Measurements from ENCODE around the gene UBE2Q1. TPM values are rescaled to one million over a fixed set of nuclear protein-coding genes. Genes with fewer than 3 reads are reported as not detected.

The UBE2Q1 gene
- total and polyA plus RNA-seq, 2 of the 8 experiments (the other 6 are each of a cell fraction or from before 2014, with no cell fraction given) = 13.2 to 95.8 TPM

DNA sequence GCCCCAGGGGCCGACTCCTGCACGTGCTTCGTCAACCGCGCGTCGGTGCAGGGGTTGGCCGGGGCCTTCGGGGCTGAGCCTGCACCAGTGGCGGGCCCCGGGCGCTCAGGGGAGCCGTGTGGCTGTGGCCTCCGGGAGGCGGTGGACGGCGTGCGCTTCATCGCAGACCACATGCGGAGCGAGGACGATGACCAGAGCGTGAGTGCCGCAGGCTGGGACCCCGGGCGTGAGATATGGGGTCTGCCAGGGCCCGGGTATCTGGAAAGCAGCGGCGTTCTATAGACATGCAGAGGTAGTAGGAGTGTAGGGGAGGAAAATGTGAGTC, 13.5 kb upstream of the UBE2Q1 start:
- no peaks in the 10 kb centered on the region for H3K79me2 ChIP-seq (ENCODE audit: control insufficient read depth in 1 of 2, insufficient read depth in 2 of 2, low read length in 2 of 2)
- no peak overlapping the region for H2BK120ac ChIP-seq (replicated peaks; ENCODE audit: low read depth, low read length)
- H3K4me2 ChIP-seq (ENCODE audit: insufficient read depth in 1 of 2, low read depth in 2 of 2, low read length in 2 of 2) = no peak overlapping the region
- H3K79me1 ChIP-seq (ENCODE audit: low read depth, low read length) = no peaks in the 10 kb centered on the region
- H4K20me1 ChIP-seq (replicated peaks in 1 of 2; ENCODE audit: control insufficient read depth in 1 of 2, insufficient read depth in 2 of 2, low read length in 2 of 2) = peaks cover 0 to 13% of the 10 kb centered on the region in 2 experiments
- no peak overlapping the region for H3K23ac ChIP-seq (ENCODE audit: insufficient read length)
- no peak overlapping the region for H3K4ac ChIP-seq (replicated peaks; ENCODE audit: insufficient read length, low read depth, low read length)
- H3K56ac ChIP-seq (replicated peaks; ENCODE audit: insufficient read length, low read depth, low read length) = no peak overlapping the region
- POLR2A ChIA-PET (ENCODE audit: partially characterized antibody) = interaction anchor here (1.1 to 5.0 kb wide), 2 partner anchors 18 to 34 kb away, joined by 3 to 23 read pairs; no protein-coding TSS in a partner anchor
- no peak overlapping the region for H3K27ac ChIP-seq (ENCODE audit: low read depth, low read length)
- H3K18ac ChIP-seq (ENCODE audit: extremely low read depth, low read length) = no peak overlapping the region
- H4K8ac ChIP-seq (ENCODE audit: extremely low read depth, insufficient read depth, low read length) = no peak overlapping the region
- no peak overlapping the region for H2AK5ac ChIP-seq (ENCODE audit: low read depth, low read length)
- H2BK15ac ChIP-seq (ENCODE audit: low read length) = no peak overlapping the region
- H3K4me3 ChIP-seq (ENCODE audit: extremely low read depth in 1 of 4, insufficient read depth in 2 of 4, low read depth in 3 of 4, low read length in 4 of 4) = no peak overlapping the region
- H4K91ac ChIP-seq (replicated peaks; ENCODE audit: insufficient read length, low read length) = no peak overlapping the region
- H3K9me3 ChIP-seq (ENCODE audit: insufficient read depth in 2 of 2, low read depth in 1 of 2, low read length in 1 of 2) = no peaks in the 10 kb centered on the region
- H3K9ac ChIP-seq (replicated peaks in 1 of 4; ENCODE audit: extremely low read depth in 1 of 4, low read depth in 3 of 4, low read length in 3 of 4) = no peak overlapping the region
- no peak overlapping the region for H4K5ac ChIP-seq (ENCODE audit: insufficient read length, low read depth, low read length)
- no peak overlapping the region for H3K14ac ChIP-seq (ENCODE audit: insufficient read length)
- no peak overlapping the region for H2AFZ ChIP-seq (ENCODE audit: low read length)
- H2BK12ac ChIP-seq (ENCODE audit: low read depth, low read length) = no peak overlapping the region
- no peak overlapping the region for H2BK20ac ChIP-seq (ENCODE audit: low read length)
- H3K4me1 ChIP-seq (replicated peaks in 1 of 4; ENCODE audit: control insufficient read depth in 3 of 4, insufficient read depth in 4 of 4, low read length in 3 of 4) = peaks cover 3 to 17% (median 9%) of the 10 kb centered on the region in 4 experiments; a peak in 6 of 7 replicates
- FAIRE-seq (no peak), DNase-seq (ENCODE audit: low read depth in 1 of 2, low spot score in 2 of 2) (no peak)
- H3K23me2 ChIP-seq (ENCODE audit: low read depth, low read length) = peaks cover 9% of the 10 kb centered on the region
- H3K27me3 ChIP-seq (replicated peaks in 1 of 4; ENCODE audit: control insufficient read depth in 3 of 4, extremely low read depth in 1 of 4, insufficient read depth in 3 of 4, low read length in 3 of 4) = peaks cover 0 to 5% (median 0%) of the 10 kb centered on the region in 4 experiments; a peak in 1 of 7 replicates
- CTCF ChIA-PET (ENCODE audit: partially characterized antibody) = interaction anchor here (1.0 to 2.1 kb wide), 6 partner anchors 11 to 236 kb away, joined by 3 to 13 read pairs (median 5); partner anchors contain the start of gene ADAR
- H2BK5ac ChIP-seq (ENCODE audit: low read depth, low read length) = no peak overlapping the region; the same call in 1 of the 2 replicates
- 96% methylated on average over 29 of the region's 29 CpGs; no CpG with 5 or more reads in 1 of the 2 experiments for WGBS, 2 experiments (ENCODE audit: extremely low coverage in 1 of 2, insufficient coverage in 1 of 2, insufficient read length in 1 of 2, insufficient replicate concordance in 2 of 2, low coverage in 1 of 2, low lambda C conversion rate in 2 of 2, missing lambda C conversion rate in 1 of 2)
- peaks cover 0 to 3% (median 0%) of the 10 kb centered on the region in 4 experiments; a peak in 1 of 8 replicates for H3K36me3 ChIP-seq (ENCODE audit: control insufficient read depth in 2 of 4, insufficient read depth in 4 of 4, low read length in 3 of 4)
- no peak for TF ChIP-seq ASH2L (IDR thresholded peaks at IDR 0.05; ENCODE audit: low read length)
- no peak for TF ChIP-seq SUZ12 (IDR thresholded peaks at IDR 0.05; ENCODE audit: low read length)
- no peak for TF ChIP-seq GTF2F1 (IDR thresholded peaks at IDR 0.05; ENCODE audit: borderline replicate concordance, low read depth, low read length)
- TF ChIP-seq SIRT6 (IDR thresholded peaks at IDR 0.05; ENCODE audit: low read length) = no peak
- TF ChIP-seq ATF2 (IDR thresholded peaks at IDR 0.05; ENCODE audit: low read length) = no peak
- no peak for TF ChIP-seq SIN3A (conservative IDR thresholded peaks at IDR 0.05 in 1 of 2, IDR thresholded peaks at IDR 0.05 in 1 of 2; ENCODE audit: low read depth in 1 of 2, low read length in 2 of 2)
- TF ChIP-seq EZH2 (IDR thresholded peaks at IDR 0.05; ENCODE audit: low read depth, low read length, severe bottlenecking) = no peak
- no peak for TF ChIP-seq KDM4A (IDR thresholded peaks at IDR 0.05; ENCODE audit: low read depth, low read length, severe bottlenecking)
- no peak for TF ChIP-seq TCF12 (IDR thresholded peaks at IDR 0.05; ENCODE audit: low read depth, low read length)
- no peak for TF ChIP-seq RFX5 (IDR thresholded peaks at IDR 0.05; ENCODE audit: borderline replicate concordance, low read depth, low read length)
- TF ChIP-seq BACH1 (IDR thresholded peaks at IDR 0.05; ENCODE audit: low read length) = no peak
- no peak for TF ChIP-seq GABPA (IDR thresholded peaks at IDR 0.05; ENCODE audit: borderline replicate concordance, insufficient read depth, low read length)

Measured in H1 (cell line).